H1 (cell line): Measurements from ENCODE around the gene C1orf21. TPM values are rescaled to one million over a fixed set of nuclear protein-coding genes. Genes with fewer than 3 reads are reported as not detected.

Source experiments
- CBX5 ChIP-seq: fragments of 300-800, 300-1000 bp; sonication (generic); IDR thresholded peaks from 2 replicates; pipeline ENCODE4 v1.7.1; 2016; ENCODE audit warnings: antibody characterized with exemption, low read length, low read depth
- EZH2 ChIP-seq: fragments of 200-600 bp; sonication (generic); IDR thresholded peaks from 2 replicates; pipeline ENCODE4 v1.7.1; 2012; ENCODE audit warnings: low read depth, mild to moderate bottlenecking, moderate library complexity, low read length, inconsistent platforms; ENCODE audit not compliant: severe bottlenecking
- KDM1A ChIP-seq: fragments of 200-600, 300-600 bp; sonication (generic); IDR thresholded peaks from 2 replicates; pipeline ENCODE4 v1.7.1; 2016; ENCODE audit warnings: mild to moderate bottlenecking, low read length, borderline replicate concordance
- RNF2 ChIP-seq: fragments of 200-900, 300-1000 bp; sonication (generic); IDR thresholded peaks from 2 replicates; pipeline ENCODE4 v1.7.1; 2016; ENCODE audit warnings: borderline replicate concordance, low read depth, mild to moderate bottlenecking, antibody characterized with exemption, low read length; ENCODE audit not compliant: poor library complexity, severe bottlenecking; ENCODE audit errors: missing control alignments
- polyA plus RNA-seq, 7 experiments: library from polyadenylated mRNA; depleted of rRNA in 3 of 7; stranded (reverse) in 5 of 7; unstranded in 2 of 7; fragments of >200 nt in 5 of 7; fragments of 200-250 nt in 2 of 7; gene quantifications; 1 replicate in 5 of 7; 2 replicates in 1 of 7; 4 replicates in 1 of 7; pipeline versions ENCODE4 v1.2.1 to v1.2.3, GENCODE V29; 2011 to 2013; ENCODE audit warnings: missing spikeins in 2 of 7, mixed read lengths in 2 of 7
- total RNA-seq: library from RNA; stranded (reverse); fragmentation: NEBNext Ultra II Directional; extraction: Animal tissue kit (Norgen Biotek cat#: 25700); gene quantifications from 2 replicates; pipeline ENCODE4 v1.2.1, GENCODE V29; 2021

The C1orf21 gene
- total and polyA plus RNA-seq, 2 of the 8 experiments (the other 6 are each of a cell fraction or from before 2014, with no cell fraction given) = 16.6 to 51.0 TPM

DNA sequence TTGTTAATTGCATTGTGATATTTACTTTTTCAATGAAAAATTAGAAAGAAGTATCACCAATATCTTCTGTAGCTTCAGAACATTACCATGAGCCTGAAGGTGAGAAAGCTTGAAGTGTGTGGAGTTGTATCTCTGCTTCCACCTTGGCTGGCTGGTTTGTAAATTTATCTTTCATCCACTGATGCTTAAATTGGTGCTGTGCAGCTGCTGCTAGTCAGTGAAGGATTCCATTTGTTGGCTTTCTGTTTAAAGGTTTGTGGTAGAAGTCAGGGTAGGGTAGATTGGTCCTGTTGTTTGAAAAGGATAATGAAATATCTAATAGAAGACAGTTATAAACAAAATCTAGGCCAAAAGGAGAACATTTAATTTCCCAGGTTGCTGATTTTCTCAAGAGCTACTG, 105.7 kb downstream of the C1orf21 start (continued):
- TF ChIP-seq RNF2 = no peak
- TF ChIP-seq KDM1A = no peak
- TF ChIP-seq EZH2 = no peak
- no peak for TF ChIP-seq CBX5
